Muscle layer of colon (tissue), 2 donors: Measurements from ENCODE around the gene NDUFS1.
"Not testable (repeated sequence)": the region's sequence is repeated elsewhere in the genome, so short reads cannot be mapped to it uniquely, and the experiment has no call there.

Experiments used
- H3K27ac ChIP-seq: one replicate; pipeline ENCODE4 v1.7.0; 2013; ENCODE audit warnings: low read depth, mild to moderate bottlenecking, low read length, moderate library complexity
- H3K27me3 ChIP-seq, 2 donors: one replicate each; pipeline ENCODE4 v1.7.0; 2013; ENCODE audit warnings: low read length in 2 of 2, mild to moderate bottlenecking in 2 of 2; ENCODE audit not compliant: insufficient read depth in 2 of 2, control insufficient read depth in 1 of 2
- H3K36me3 ChIP-seq: one replicate; pipeline ENCODE4 v1.7.0; 2013; ENCODE audit warnings: mild to moderate bottlenecking, low read length; ENCODE audit not compliant: insufficient read depth
- H3K4me1 ChIP-seq: one replicate; pipeline ENCODE4 v1.7.0; 2013; ENCODE audit warnings: mild to moderate bottlenecking, low read length; ENCODE audit not compliant: insufficient read depth
- H3K4me3 ChIP-seq, 2 donors: one replicate each; pipeline ENCODE4 v1.7.0; 2013; ENCODE audit warnings: low read length in 2 of 2, low read depth in 1 of 2, mild to moderate bottlenecking in 1 of 2, moderate library complexity in 1 of 2
- H3K9ac ChIP-seq: one replicate; pipeline ENCODE4 v1.7.0; 2013; ENCODE audit warnings: low read length
- H3K9me3 ChIP-seq: one replicate; pipeline ENCODE4 v1.7.0; 2013; ENCODE audit warnings: mild to moderate bottlenecking, low read length
- donor health status: abdominal sarcoma.
- donor health status: Adenocarcinoma of cecum.

NDUFS1 gene

GRCh38 chr2:206127656-206128055 lies 31.6 kb downstream of the NDUFS1 start:
- no peak overlapping the region for H3K4me3 ChIP-seq
- peaks cover 46% of the 10 kb centered on the region for H3K36me3 ChIP-seq

GRCh38 chr2:206125901-206126300 lies 33.3 kb downstream of the NDUFS1 start:
- Histone ChIP-seq H3K36me3 (peaks cover 49% of the 10 kb centered on the region), H3K4me1 (no peaks in the 10 kb centered on the region), H3K27ac (no peak overlapping the region), H3K27me3 (no peaks in the 10 kb centered on the region), H3K9me3 (no peaks in the 10 kb centered on the region), H3K4me3 (no peak overlapping the region), H3K9ac (no peak overlapping the region)

More at GRCh38 chr2:206127656-206128055, 31.6 kb downstream of the NDUFS1 start:
- no peaks in the 10 kb centered on the region for H3K27me3 ChIP-seq
- H3K9me3 ChIP-seq, result no peaks in the 10 kb centered on the region
- no peak overlapping the region for H3K9ac ChIP-seq
- H3K4me1 ChIP-seq, result no peaks in the 10 kb centered on the region
- H3K27ac ChIP-seq, result no peak overlapping the region

- not testable (repeated sequence) for H3K9ac ChIP-seq, H3K4me3 ChIP-seq, H3K4me1 ChIP-seq, H3K27me3 ChIP-seq, H3K27ac ChIP-seq, H3K9me3 ChIP-seq
- H3K36me3 ChIP-seq, result peaks cover 46% of the 10 kb centered on the region
Observed at GRCh38 chr2:206122569-206122968, 36.7 kb downstream of the NDUFS1 start.

GRCh38 chr2:206116278-206116677 lies 43.0 kb downstream of the NDUFS1 start:
- Histone ChIP-seq H3K9ac (no peak overlapping the region), H3K4me3 (no peak overlapping the region), H3K27ac (no peak overlapping the region), H3K4me1 (no peaks in the 10 kb centered on the region), H3K27me3 (no peaks in the 10 kb centered on the region), H3K9me3 (no peaks in the 10 kb centered on the region), H3K36me3 (peaks cover 16% of the 10 kb centered on the region)

- Histone ChIP-seq H3K27me3 (no peaks in the 10 kb centered on the region), H3K4me3 (no peak overlapping the region), H3K9me3 (no peaks in the 10 kb centered on the region), H3K36me3 (peaks cover 5% of the 10 kb centered on the region), H3K4me1 (no peaks in the 10 kb centered on the region), H3K9ac (no peak overlapping the region), H3K27ac (no peak overlapping the region)
Observed at GRCh38 chr2:206115026-206115578, 44.1 kb downstream of the NDUFS1 start.

- Histone ChIP-seq H3K9ac (no peak overlapping the region), H3K27ac (no peak overlapping the region), H3K4me1 (no peaks in the 10 kb centered on the region), H3K4me3 (no peak overlapping the region), H3K36me3 (no peaks in the 10 kb centered on the region), H3K27me3 (no peaks in the 10 kb centered on the region), H3K9me3 (no peaks in the 10 kb centered on the region)
Observed at GRCh38 chr2:206112846-206113547, 46.2 kb downstream of the NDUFS1 start.

GRCh38 chr2:206112108-206112507 lies 47.1 kb downstream of the NDUFS1 start:
- Histone ChIP-seq H3K27ac (no peak overlapping the region), H3K4me1 (no peaks in the 10 kb centered on the region), H3K4me3 (no peak overlapping the region), H3K9me3 (no peaks in the 10 kb centered on the region), H3K9ac (no peak overlapping the region), H3K27me3 (no peaks in the 10 kb centered on the region), H3K36me3 (no peaks in the 10 kb centered on the region)

- no peaks in the 10 kb centered on the region for H3K27me3 ChIP-seq
- no peak overlapping the region for H3K4me3 ChIP-seq
- H3K4me1 ChIP-seq, result no peaks in the 10 kb centered on the region
- H3K36me3 ChIP-seq, result no peaks in the 10 kb centered on the region
- H3K9me3 ChIP-seq, result no peaks in the 10 kb centered on the region
- no peak overlapping the region for H3K27ac ChIP-seq
- H3K9ac ChIP-seq, result no peak overlapping the region
Observed at GRCh38 chr2:206108713-206109112, 50.5 kb downstream of the NDUFS1 start.

GRCh38 chr2:206105541-206105940 lies 53.7 kb downstream of the NDUFS1 start:
- no peak overlapping the region for H3K9ac ChIP-seq
- H3K36me3 ChIP-seq, result no peaks in the 10 kb centered on the region
- no peaks in the 10 kb centered on the region for H3K9me3 ChIP-seq
- H3K4me1 ChIP-seq, result no peaks in the 10 kb centered on the region
- H3K27ac ChIP-seq, result no peak overlapping the region
- no peak overlapping the region for H3K4me3 ChIP-seq
- H3K27me3 ChIP-seq, result no peaks in the 10 kb centered on the region

GRCh38 chr2:206105038-206105437 lies 54.2 kb downstream of the NDUFS1 start:
- Histone ChIP-seq H3K27ac (no peak overlapping the region), H3K36me3 (no peaks in the 10 kb centered on the region), H3K27me3 (no peaks in the 10 kb centered on the region), H3K4me3 (no peak overlapping the region), H3K4me1 (no peaks in the 10 kb centered on the region), H3K9me3 (no peaks in the 10 kb centered on the region), H3K9ac (no peak overlapping the region)

GRCh38 chr2:206098872-206099271 lies 60.4 kb downstream of the NDUFS1 start:
- not testable (repeated sequence) for H3K27ac ChIP-seq, H3K4me3 ChIP-seq, H3K36me3 ChIP-seq, H3K9me3 ChIP-seq, H3K4me1 ChIP-seq, H3K27me3 ChIP-seq, H3K9ac ChIP-seq

GRCh38 chr2:206098471-206098870 lies 60.8 kb downstream of the NDUFS1 start:
- H3K27ac ChIP-seq, result no peak overlapping the region
- no peaks in the 10 kb centered on the region for H3K4me1 ChIP-seq
- no peak overlapping the region for H3K4me3 ChIP-seq

More at GRCh38 chr2:206098471-206098870, 60.8 kb downstream of the NDUFS1 start:
- Histone ChIP-seq H3K9ac (no peak overlapping the region), H3K27me3 (no peaks in the 10 kb centered on the region), H3K36me3 (peaks cover 4% of the 10 kb centered on the region), H3K9me3 (no peaks in the 10 kb centered on the region)
